Esophagus muscularis mucosa (tissue), 4 donors: ENCODE measurements around the gene GRID1.

Source experiments
- CTCF ChIP-seq, 3 experiments: fragments of 200-600 bp in 2 of 3; fragments of 450-650 bp in 1 of 3; sonication (generic) in 2 of 3; IDR thresholded peaks; one replicate each; pipeline ENCODE4 v1.5.1; 2017 to 2019; ENCODE audit warnings: antibody characterized with exemption in 3 of 3, mild to moderate bottlenecking in 2 of 3, moderate library complexity in 1 of 3
- EP300 ChIP-seq: sonication (generic); formaldehyde crosslinking; IDR thresholded peaks from one replicate; pipeline ENCODE4 v1.6.1; 2017; ENCODE audit warnings: antibody characterized with exemption
- POLR2A ChIP-seq: fragments of 450-650 bp; IDR thresholded peaks from one replicate; pipeline ENCODE4 v1.6.1; 2017; ENCODE audit warnings: antibody characterized with exemption, moderate library complexity, mild to moderate bottlenecking, low read depth

GRCh38 chr10:85696893-85697292, 669.7 kb downstream of the GRID1 start:
- no peak for TF ChIP-seq POLR2A
- no peak for TF ChIP-seq CTCF (IDR thresholded peaks at IDR 0.05)
- TF ChIP-seq EP300, result no peak
